NCI-H146 (cell line): ENCODE measurements around the gene NFX1.

Experiments
- DNase-seq: peaks from one replicate; lab custom pipeline; 2025; lab: John Stamatoyannopoulos, UW

NFX1 gene

GRCh38 chr9:33290247-33291030, at the start of gene NFX1:
Gene NFX1 (plus strand): TSS chr9:33290516. CDS start chr9:33290573, 57 bp downstream.
- DNase-seq, result peak; percentile 98

GRCh38 chr9:33241298-33241697, 49.0 kb upstream of the NFX1 start:
- no peak for DNase-seq

- DNase-seq, result no peak
Observed at GRCh38 chr9:33242609-33243134, 47.6 kb upstream of the NFX1 start.

- DNase-seq, result no peak
Observed at GRCh38 chr9:33244137-33244784, 46.1 kb upstream of the NFX1 start.

- no peak for DNase-seq
Observed at GRCh38 chr9:33245341-33245740, 45.0 kb upstream of the NFX1 start.

GRCh38 chr9:33246269-33246860, 44.0 kb upstream of the NFX1 start:
- no peak for DNase-seq

GRCh38 chr9:33248606-33249005, 41.7 kb upstream of the NFX1 start:
- no peak for DNase-seq

- DNase-seq, result no peak
Observed at GRCh38 chr9:33249087-33249658, 41.1 kb upstream of the NFX1 start.

- DNase-seq, result no peak
Observed at GRCh38 chr9:33249983-33250382, 40.3 kb upstream of the NFX1 start.

GRCh38 chr9:33250458-33250995, 39.8 kb upstream of the NFX1 start:
- DNase-seq, result no peak

GRCh38 chr9:33254211-33254610, 36.1 kb upstream of the NFX1 start:
- DNase-seq, result no peak

GRCh38 chr9:33255014-33255413, 35.3 kb upstream of the NFX1 start:
- DNase-seq, result no peak

GRCh38 chr9:33255471-33255870, 34.8 kb upstream of the NFX1 start:
- no peak for DNase-seq

- no peak for DNase-seq
Observed at GRCh38 chr9:33256236-33256635, 34.1 kb upstream of the NFX1 start.

GRCh38 chr9:33257276-33257675, 33.0 kb upstream of the NFX1 start:
- no peak for DNase-seq

GRCh38 chr9:33260372-33260771, 29.9 kb upstream of the NFX1 start:
- no peak for DNase-seq

- DNase-seq, result peak; percentile 42
Observed at GRCh38 chr9:33263131-33264002, 26.9 kb upstream of the NFX1 start.

GRCh38 chr9:33264003-33264472, 26.3 kb upstream of the NFX1 start:
- peak; percentile 63 for DNase-seq

- DNase-seq, result peak; percentile 100
Observed at GRCh38 chr9:33264473-33265177, 25.7 kb upstream of the NFX1 start, which contains the start of the genes BAG1 and CHMP5. Gene BAG1 (minus strand): TSS chr9:33264708. Gene CHMP5 (plus strand): TSS chr9:33265049. CDS start chr9:33265079, 30 bp downstream.

- no peak for DNase-seq
Observed at GRCh38 chr9:33265211-33265865, 25.0 kb upstream of the NFX1 start.
